Thoracic aorta (tissue), 2 donors: ENCODE results near the gene TMEM233. TPM values are rescaled to one million over a fixed set of nuclear protein-coding genes. Genes with fewer than 3 reads are reported as not detected.

ENCODE experiments used
- ATAC-seq: fragments of 150-250 bp; one replicate; pipeline ENCODE4 v1.8.0; 2017; ENCODE audit warnings: low read depth; ENCODE audit not compliant: insufficient number of reproducible peaks, low FRiP score
- DNase-seq: peaks from one replicate; pipeline ENCODE4 v3.0.0-alpha.2; 2020; ENCODE audit warnings: low spot score
- H3K27ac ChIP-seq, 2 donors: fragments of 200-600 bp; sonication (generic); 1 replicate in 1 of 2; 2 replicates in 1 of 2; pipeline ENCODE4 v1.5.1; 2016; ENCODE audit warnings: mild to moderate bottlenecking in 2 of 2, moderate library complexity in 2 of 2
- H3K27me3 ChIP-seq: fragments of 200-600 bp; sonication (generic); replicated peaks from 2 replicates; pipeline ENCODE4 v1.6.0; 2016; ENCODE audit warnings: mild to moderate bottlenecking; ENCODE audit not compliant: insufficient read depth
- H3K36me3 ChIP-seq: fragments of 200-600 bp; sonication (generic); one replicate; pipeline ENCODE4 v1.5.1; 2016
- H3K4me1 ChIP-seq, 2 donors: fragments of 200-600 bp; sonication (generic); 1 replicate in 1 of 2; 2 replicates in 1 of 2; pipeline versions ENCODE4 v1.5.1 to v1.6.0; 2016; ENCODE audit warnings: low read depth in 2 of 2, mild to moderate bottlenecking in 1 of 2; ENCODE audit not compliant: control insufficient read depth in 1 of 2
- H3K4me3 ChIP-seq: fragments of 200-600 bp; sonication (generic); 2 replicates; pipeline ENCODE4 v1.5.1; 2016; ENCODE audit warnings: mild to moderate bottlenecking
- H3K9me3 ChIP-seq: fragments of 200-600 bp; sonication (generic); 2 replicates; pipeline ENCODE4 v1.5.1; 2016
- total RNA-seq, 2 donors: library from RNA; depleted of rRNA; stranded (reverse); fragments of >200 nt; gene quantifications; one replicate each; pipeline versions ENCODE4 v1.1.0 to v1.2.3, GENCODE V29; 2016
- TF ChIP-seq, protein P1 (sequence below): fragments of 200-600 bp; sonication (generic); IDR thresholded peaks from one replicate; pipeline ENCODE4 v1.5.1; 2019; ENCODE audit warnings: antibody characterized with exemption

Gene TMEM233
- total RNA-seq, 2 donors from 2014 or later, result 2.7 TPM; not detected in 1

DNA sequence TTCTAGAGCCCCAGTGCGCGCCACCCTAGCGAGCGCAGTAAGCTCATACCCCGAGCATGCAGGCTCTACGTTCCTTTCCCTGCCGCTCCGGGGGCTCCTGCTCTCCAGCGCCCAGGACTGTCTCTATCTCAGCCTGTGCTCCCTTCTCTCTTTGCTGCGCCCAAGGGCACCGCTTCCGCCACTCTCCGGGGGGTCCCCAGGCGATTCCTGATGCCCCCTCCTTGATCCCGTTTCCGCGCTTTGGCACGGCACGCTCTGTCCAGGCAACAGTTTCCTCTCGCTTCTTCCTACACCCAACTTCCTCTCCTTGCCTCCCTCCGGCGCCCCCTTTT, 791 bp downstream of the TMEM233 start:
- DNase-seq (no peak), ATAC-seq (no peak)
- no peak overlapping the region for H3K27ac ChIP-seq
- no peaks in the 10 kb centered on the region for H3K4me1 ChIP-seq
- H3K4me3 ChIP-seq, result peak overlapping the region; percentile 36
- H3K36me3 ChIP-seq, result no peaks in the 10 kb centered on the region
- TF ChIP-seq, protein P1, sequence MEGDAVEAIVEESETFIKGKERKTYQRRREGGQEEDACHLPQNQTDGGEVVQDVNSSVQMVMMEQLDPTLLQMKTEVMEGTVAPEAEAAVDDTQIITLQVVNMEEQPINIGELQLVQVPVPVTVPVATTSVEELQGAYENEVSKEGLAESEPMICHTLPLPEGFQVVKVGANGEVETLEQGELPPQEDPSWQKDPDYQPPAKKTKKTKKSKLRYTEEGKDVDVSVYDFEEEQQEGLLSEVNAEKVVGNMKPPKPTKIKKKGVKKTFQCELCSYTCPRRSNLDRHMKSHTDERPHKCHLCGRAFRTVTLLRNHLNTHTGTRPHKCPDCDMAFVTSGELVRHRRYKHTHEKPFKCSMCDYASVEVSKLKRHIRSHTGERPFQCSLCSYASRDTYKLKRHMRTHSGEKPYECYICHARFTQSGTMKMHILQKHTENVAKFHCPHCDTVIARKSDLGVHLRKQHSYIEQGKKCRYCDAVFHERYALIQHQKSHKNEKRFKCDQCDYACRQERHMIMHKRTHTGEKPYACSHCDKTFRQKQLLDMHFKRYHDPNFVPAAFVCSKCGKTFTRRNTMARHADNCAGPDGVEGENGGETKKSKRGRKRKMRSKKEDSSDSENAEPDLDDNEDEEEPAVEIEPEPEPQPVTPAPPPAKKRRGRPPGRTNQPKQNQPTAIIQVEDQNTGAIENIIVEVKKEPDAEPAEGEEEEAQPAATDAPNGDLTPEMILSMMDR, result no peak
- H3K9me3 ChIP-seq, result no peaks in the 10 kb centered on the region
- no peaks in the 10 kb centered on the region for H3K27me3 ChIP-seq

DNA sequence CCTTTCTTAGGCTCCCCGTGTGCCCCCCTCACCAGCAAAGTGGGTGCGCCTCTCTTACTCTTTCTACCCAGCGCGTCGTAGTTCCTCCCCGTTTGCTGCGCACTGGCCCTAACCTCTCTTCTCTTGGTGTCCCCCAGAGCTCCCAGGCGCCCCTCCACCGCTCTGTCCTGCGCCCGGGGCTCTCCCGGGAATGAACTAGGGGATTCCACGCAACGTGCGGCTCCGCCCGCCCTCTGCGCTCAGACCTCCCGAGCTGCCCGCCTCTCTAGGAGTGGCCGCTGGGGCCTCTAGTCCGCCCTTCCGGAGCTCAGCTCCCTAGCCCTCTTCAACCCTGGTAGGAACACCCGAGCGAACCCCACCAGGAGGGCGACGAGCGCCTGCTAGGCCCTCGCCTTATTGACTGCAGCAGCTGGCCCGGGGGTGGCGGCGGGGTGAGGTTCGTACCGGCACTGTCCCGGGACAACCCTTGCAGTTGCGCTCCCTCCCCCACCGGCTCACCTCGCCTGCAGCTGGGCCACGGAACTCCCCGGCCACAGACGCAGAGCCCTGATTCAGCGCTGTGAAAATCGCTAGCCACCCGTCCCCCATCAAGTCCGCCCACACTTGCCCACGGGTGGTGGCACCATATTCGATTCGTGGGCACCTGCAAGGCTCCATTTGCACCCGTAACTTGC, 1.3 kb downstream of the TMEM233 start:
- no peaks in the 10 kb centered on the region for H3K9me3 ChIP-seq
- no peaks in the 10 kb centered on the region for H3K27me3 ChIP-seq
- H3K27ac ChIP-seq, result no peak overlapping the region
- ATAC-seq (no peak), DNase-seq (no peak)
- TF ChIP-seq, protein P1, result no peak
- H3K4me1 ChIP-seq, result no peaks in the 10 kb centered on the region
- no peaks in the 10 kb centered on the region for H3K36me3 ChIP-seq
- H3K4me3 ChIP-seq, result peak overlapping the region; percentile 36

DNA sequence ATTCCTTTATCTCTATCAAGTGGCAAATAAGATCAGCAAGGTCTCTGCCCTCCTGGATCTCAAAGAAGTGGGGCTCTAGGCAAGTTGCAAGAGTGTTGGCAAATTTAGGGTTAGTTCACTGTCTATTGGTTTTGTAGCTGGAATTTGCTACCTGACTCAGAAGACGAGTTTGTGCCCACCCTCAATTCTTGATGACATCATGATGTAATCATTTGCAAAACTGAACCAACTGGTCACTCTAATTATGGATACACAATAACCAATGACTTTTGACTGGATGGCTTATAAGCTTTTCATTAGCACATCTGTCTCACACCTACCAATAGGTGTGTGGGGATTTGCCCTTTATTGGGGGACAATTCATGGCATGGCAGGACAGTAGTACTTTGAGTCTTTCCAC, 4.6 kb downstream of the TMEM233 start:
- TF ChIP-seq, protein P1, result no peak
- no peaks in the 10 kb centered on the region for H3K4me1 ChIP-seq

DNA sequence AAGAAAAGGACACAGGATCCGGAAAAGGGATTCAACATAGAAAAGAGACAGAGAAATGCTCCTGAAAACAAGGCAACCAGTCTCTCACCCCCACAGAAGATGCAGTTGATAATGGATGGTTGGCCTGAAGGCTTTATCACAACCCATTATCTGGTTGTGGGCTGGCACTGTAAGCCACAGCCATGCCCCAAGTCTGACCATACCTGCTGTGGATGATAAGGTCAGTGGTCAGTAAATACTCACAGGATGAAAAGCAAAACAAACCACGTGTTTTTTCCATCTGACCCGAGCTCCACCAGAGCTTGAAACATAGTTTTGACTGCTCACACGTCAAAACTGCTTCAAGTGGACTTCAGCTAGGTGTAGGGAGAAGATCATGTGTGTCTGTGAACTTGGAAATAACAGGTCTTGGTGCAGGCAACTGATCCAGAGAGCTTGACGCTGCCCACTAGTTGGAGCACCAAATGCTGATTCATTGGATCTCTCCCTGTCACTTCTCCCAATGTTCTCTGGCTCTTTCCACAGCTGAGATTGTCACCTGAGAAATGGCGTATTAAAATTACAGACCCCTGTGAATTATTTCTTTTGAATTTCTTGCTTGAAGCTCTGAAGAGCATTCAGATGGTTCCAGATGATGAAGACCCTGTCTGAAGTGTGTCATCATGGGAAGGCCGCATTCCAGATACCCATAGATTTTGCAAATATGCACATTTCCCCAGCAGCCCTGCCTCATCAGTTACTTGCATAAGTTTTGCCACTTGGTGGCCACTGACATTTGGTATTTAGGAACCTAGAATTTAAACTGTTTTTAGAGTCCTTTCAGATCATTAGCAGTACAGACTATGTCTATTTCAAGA, 8.5 kb downstream of the TMEM233 start:
- Histone ChIP-seq H3K9me3 (no peaks in the 10 kb centered on the region), H3K36me3 (no peaks in the 10 kb centered on the region), H3K4me3 (no peak overlapping the region), H3K4me1 (no peaks in the 10 kb centered on the region), H3K27ac (no peak overlapping the region), H3K27me3 (no peaks in the 10 kb centered on the region)
- TF ChIP-seq, protein P1, result no peak
- ATAC-seq (no peak), DNase-seq (no peak)

More for the DNA sequence above, 4.6 kb downstream of the TMEM233 start:
- no peak for DNase-seq
- Histone ChIP-seq H3K27me3 (no peaks in the 10 kb centered on the region), H3K4me3 (no peak overlapping the region), H3K36me3 (no peaks in the 10 kb centered on the region), H3K9me3 (no peaks in the 10 kb centered on the region), H3K27ac (no peak overlapping the region)
- ATAC-seq, result no peak

DNA sequence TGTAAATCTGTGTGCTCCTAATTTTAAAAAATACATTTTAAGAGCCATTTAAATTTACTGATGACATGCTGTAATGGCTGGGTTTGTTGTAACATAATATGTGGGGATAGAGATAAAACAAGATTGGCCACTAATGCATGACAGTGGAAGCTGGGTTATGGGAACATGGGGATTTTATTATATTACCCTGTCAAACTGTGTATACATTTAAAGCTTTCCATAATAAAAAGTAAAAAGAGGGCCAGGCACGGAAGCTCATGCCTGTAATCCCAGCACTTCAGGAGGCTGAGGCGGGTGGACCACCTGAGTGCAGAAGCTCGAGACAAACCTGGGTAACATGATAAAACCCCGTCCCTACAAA, 9.1 kb downstream of the TMEM233 start:
- H3K4me3 ChIP-seq, result no peak overlapping the region
- H3K4me1 ChIP-seq, result no peaks in the 10 kb centered on the region
- H3K27me3 ChIP-seq, result no peaks in the 10 kb centered on the region
- no peak for ATAC-seq
- H3K36me3 ChIP-seq, result no peaks in the 10 kb centered on the region
- DNase-seq, result no peak
- TF ChIP-seq, protein P1, result no peak
- no peaks in the 10 kb centered on the region for H3K9me3 ChIP-seq
- H3K27ac ChIP-seq, result no peak overlapping the region
